ENCODE results near the gene GMDS.

GMDS gene

DNA sequence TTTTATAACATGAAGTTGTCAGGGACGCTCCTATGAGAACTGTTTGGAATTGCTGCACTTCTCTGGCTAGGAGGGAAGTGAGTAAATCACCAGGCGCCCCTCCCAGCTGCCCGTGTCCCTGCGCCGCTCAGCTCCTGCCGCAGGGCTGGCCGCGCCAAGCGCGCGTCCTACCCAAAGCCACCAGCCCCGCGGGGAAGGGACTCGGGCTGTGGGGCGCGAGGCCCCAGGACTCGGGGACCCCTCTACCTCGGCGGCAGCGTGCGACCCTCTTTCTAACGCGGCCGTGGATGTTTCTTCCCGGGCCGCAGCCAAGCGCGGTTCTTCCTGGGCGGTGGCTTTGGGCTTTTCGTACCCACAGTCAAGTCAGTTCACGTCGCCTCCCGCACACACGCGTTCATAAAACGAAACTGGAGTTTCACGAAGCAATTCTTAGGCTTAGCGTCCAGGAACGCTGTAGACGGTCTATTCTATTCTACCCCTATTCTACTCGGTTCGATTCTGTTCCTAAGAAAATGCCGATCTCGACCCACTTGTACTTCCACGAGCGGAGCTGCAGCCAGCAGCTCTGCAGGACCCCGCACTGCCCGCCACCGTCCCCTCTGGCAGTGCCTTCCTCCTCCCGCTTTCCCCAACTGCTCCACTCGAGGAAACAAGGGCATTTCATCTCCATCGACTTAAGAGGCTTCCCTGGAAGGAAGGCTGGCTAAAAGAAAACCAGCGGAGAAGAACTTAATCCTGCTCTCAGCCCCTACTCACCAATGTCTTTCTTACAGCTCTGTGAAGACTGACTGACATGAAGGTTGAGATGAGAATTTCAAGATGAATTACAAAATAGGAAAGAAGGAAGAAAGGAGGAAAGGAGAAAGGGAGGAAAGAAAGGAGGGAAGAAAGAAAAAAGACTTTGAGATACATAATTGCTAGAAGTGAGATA, 620.3 kb downstream of the GMDS start:
- TF ChIP-seq TOX (CRISPR knock-in tag; IDR thresholded peaks at IDR 0.05; ENCODE audit: borderline replicate concordance) (no peak), ESRRG (CRISPR knock-in tag; IDR thresholded peaks at IDR 0.05) (no peak), GLIS3 (CRISPR knock-in tag; IDR thresholded peaks at IDR 0.05) (no peak), OSR1 (CRISPR knock-in tag; IDR thresholded peaks at IDR 0.05) (no peak), ARNTL (CRISPR knock-in tag; IDR thresholded peaks at IDR 0.05; ENCODE audit: borderline replicate concordance, low read depth) (no peak), ISL1 (CRISPR knock-in tag; IDR thresholded peaks at IDR 0.05) (no peak), RARB (CRISPR knock-in tag; IDR thresholded peaks at IDR 0.05) (no peak), ZNF70 (CRISPR knock-in tag; IDR thresholded peaks at IDR 0.05) (no peak)
- TF ChIP-seq, protein P1, sequence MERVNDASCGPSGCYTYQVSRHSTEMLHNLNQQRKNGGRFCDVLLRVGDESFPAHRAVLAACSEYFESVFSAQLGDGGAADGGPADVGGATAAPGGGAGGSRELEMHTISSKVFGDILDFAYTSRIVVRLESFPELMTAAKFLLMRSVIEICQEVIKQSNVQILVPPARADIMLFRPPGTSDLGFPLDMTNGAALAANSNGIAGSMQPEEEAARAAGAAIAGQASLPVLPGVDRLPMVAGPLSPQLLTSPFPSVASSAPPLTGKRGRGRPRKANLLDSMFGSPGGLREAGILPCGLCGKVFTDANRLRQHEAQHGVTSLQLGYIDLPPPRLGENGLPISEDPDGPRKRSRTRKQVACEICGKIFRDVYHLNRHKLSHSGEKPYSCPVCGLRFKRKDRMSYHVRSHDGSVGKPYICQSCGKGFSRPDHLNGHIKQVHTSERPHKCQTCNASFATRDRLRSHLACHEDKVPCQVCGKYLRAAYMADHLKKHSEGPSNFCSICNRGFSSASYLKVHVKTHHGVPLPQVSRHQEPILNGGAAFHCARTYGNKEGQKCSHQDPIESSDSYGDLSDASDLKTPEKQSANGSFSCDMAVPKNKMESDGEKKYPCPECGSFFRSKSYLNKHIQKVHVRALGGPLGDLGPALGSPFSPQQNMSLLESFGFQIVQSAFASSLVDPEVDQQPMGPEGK (CRISPR knock-in tag; IDR thresholded peaks at IDR 0.05; ENCODE audit: borderline replicate concordance) = no peak
- TF ChIP-seq, protein P2, sequence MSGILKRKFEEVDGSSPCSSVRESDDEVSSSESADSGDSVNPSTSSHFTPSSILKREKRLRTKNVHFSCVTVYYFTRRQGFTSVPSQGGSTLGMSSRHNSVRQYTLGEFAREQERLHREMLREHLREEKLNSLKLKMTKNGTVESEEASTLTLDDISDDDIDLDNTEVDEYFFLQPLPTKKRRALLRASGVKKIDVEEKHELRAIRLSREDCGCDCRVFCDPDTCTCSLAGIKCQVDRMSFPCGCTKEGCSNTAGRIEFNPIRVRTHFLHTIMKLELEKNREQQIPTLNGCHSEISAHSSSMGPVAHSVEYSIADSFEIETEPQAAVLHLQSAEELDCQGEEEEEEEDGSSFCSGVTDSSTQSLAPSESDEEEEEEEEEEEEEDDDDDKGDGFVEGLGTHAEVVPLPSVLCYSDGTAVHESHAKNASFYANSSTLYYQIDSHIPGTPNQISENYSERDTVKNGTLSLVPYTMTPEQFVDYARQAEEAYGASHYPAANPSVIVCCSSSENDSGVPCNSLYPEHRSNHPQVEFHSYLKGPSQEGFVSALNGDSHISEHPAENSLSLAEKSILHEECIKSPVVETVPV (CRISPR knock-in tag; IDR thresholded peaks at IDR 0.05) = no peak
- TF ChIP-seq, protein P3, sequence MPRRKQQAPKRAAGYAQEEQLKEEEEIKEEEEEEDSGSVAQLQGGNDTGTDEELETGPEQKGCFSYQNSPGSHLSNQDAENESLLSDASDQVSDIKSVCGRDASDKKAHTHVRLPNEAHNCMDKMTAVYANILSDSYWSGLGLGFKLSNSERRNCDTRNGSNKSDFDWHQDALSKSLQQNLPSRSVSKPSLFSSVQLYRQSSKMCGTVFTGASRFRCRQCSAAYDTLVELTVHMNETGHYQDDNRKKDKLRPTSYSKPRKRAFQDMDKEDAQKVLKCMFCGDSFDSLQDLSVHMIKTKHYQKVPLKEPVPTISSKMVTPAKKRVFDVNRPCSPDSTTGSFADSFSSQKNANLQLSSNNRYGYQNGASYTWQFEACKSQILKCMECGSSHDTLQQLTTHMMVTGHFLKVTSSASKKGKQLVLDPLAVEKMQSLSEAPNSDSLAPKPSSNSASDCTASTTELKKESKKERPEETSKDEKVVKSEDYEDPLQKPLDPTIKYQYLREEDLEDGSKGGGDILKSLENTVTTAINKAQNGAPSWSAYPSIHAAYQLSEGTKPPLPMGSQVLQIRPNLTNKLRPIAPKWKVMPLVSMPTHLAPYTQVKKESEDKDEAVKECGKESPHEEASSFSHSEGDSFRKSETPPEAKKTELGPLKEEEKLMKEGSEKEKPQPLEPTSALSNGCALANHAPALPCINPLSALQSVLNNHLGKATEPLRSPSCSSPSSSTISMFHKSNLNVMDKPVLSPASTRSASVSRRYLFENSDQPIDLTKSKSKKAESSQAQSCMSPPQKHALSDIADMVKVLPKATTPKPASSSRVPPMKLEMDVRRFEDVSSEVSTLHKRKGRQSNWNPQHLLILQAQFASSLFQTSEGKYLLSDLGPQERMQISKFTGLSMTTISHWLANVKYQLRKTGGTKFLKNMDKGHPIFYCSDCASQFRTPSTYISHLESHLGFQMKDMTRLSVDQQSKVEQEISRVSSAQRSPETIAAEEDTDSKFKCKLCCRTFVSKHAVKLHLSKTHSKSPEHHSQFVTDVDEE (CRISPR knock-in tag; IDR thresholded peaks at IDR 0.05) = no peak
- ATAC-seq = 0 out of 3 replicates have a peak, but pooled peaks have one; percentile 23

DNA sequence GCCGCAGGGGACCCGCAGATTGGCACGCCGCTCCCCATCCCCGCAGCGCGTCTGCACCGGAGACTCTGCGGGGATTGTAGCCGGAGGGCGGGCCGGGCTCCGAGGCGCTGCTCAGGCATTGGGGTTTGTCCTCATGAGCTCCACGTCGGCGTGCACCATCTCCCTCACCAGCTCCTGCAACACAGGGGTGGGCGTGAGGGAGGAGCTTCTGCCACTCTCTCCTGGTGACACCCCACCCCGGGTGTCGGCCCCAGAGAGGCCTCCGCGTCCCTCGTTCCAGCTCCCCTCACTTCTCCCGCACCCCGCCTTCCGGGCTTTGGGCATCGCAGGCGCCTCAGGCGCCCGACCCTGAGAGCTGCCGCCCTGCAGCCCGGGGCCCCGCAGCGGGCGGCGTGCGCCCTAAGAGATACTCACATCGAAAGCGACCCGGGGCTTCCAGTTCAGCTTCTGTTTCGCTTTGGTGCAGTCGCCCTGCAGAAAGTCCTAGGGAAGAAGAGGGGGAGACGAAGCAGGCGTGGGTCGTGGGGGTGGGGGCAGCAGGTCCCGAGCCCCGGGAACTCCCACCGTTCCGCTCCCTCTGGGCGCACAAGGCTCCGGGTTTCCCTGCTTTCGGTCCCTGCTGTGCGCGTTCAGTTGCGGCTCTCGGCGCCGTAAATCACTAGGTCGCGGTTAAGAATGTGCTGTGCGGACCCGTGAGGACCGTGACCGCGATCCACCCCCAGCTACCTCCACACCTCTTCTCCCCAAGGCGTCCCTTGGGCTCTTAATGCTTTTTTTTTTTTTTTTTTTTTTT, 621.2 kb downstream of the GMDS start:
- TF ChIP-seq, protein P1 (CRISPR knock-in tag; IDR thresholded peaks at IDR 0.05; ENCODE audit: borderline replicate concordance) = no peak
- 0 out of 3 replicates have a peak, but pooled peaks have one; percentile 5 for ATAC-seq

DNA sequence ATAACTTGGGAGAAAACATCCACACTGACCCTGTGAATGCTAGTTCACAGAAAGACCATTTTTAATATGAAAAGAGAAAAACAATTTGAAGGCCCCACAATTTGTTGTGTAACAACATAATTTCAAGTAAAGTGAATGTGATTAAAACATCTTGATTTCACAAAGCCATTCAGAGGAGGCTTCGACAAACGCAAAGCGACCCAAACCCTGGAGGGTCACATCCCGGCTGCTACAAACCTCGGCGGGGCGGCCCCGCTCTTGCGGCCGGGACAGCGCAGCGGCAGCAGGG, 621.7 kb downstream of the GMDS start:
- no peak for ATAC-seq
- TF ChIP-seq ZNF8 (CRISPR knock-in tag; IDR thresholded peaks at IDR 0.05) (no peak), TCF4 (CRISPR knock-in tag; IDR thresholded peaks at IDR 0.05; ENCODE audit: borderline replicate concordance) (no peak), BACH2 (CRISPR knock-in tag; IDR thresholded peaks at IDR 0.05; ENCODE audit: borderline replicate concordance) (no peak), TOX (CRISPR knock-in tag; IDR thresholded peaks at IDR 0.05; ENCODE audit: borderline replicate concordance) (no peak), ISL1 (CRISPR knock-in tag; IDR thresholded peaks at IDR 0.05) (no peak), ZNF70 (CRISPR knock-in tag; IDR thresholded peaks at IDR 0.05) (no peak), ZFP3 (CRISPR knock-in tag; IDR thresholded peaks at IDR 0.05) (no peak), ZFP30 (CRISPR knock-in tag; IDR thresholded peaks at IDR 0.05) (no peak), OSR1 (CRISPR knock-in tag; IDR thresholded peaks at IDR 0.05) (no peak), ESRRG (CRISPR knock-in tag; IDR thresholded peaks at IDR 0.05) (no peak), RARB (CRISPR knock-in tag; IDR thresholded peaks at IDR 0.05) (no peak), CSDC2 (CRISPR knock-in tag; IDR thresholded peaks at IDR 0.05) (no peak), PPARA (CRISPR knock-in tag; IDR thresholded peaks at IDR 0.05; ENCODE audit: borderline replicate concordance) (no peak), GLIS3 (CRISPR knock-in tag; IDR thresholded peaks at IDR 0.05) (no peak)
- TF ChIP-seq, protein P2 (CRISPR knock-in tag; IDR thresholded peaks at IDR 0.05) = no peak
- TF ChIP-seq, protein P1 (CRISPR knock-in tag; IDR thresholded peaks at IDR 0.05; ENCODE audit: borderline replicate concordance) = no peak
- TF ChIP-seq, protein P4, sequence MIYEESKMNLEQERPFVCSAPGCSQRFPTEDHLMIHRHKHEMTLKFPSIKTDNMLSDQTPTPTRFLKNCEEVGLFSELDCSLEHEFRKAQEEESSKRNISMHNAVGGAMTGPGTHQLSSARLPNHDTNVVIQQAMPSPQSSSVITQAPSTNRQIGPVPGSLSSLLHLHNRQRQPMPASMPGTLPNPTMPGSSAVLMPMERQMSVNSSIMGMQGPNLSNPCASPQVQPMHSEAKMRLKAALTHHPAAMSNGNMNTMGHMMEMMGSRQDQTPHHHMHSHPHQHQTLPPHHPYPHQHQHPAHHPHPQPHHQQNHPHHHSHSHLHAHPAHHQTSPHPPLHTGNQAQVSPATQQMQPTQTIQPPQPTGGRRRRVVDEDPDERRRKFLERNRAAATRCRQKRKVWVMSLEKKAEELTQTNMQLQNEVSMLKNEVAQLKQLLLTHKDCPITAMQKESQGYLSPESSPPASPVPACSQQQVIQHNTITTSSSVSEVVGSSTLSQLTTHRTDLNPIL (CRISPR knock-in tag; IDR thresholded peaks at IDR 0.05; ENCODE audit: low read depth) = no peak

All from SK-N-SH treated with all-trans-retinoic acid at 6 μM for 48 hours (cell line).